Lower leg skin (tissue), 3 donors: Measurements from ENCODE around the gene BMP8B.

ENCODE experiments used
- CTCF ChIP-seq, 3 donors: fragments of 450-650 bp; IDR thresholded peaks; one replicate each; pipeline ENCODE4 v1.5.1; 2016; ENCODE audit warnings: antibody characterized with exemption in 3 of 3, mild to moderate bottlenecking in 3 of 3, moderate library complexity in 2 of 3
- POLR2A ChIP-seq, 2 donors: fragments of 450-650 bp; IDR thresholded peaks; one replicate each; pipeline ENCODE4 v1.6.1; 2016 to 2017; ENCODE audit warnings: antibody characterized with exemption in 2 of 2, mild to moderate bottlenecking in 1 of 2, moderate library complexity in 1 of 2

GRCh38 chr1:39735731-39736130, 52.9 kb downstream of the BMP8B start:
- no peak for TF ChIP-seq CTCF (IDR thresholded peaks at IDR 0.05)
- TF ChIP-seq POLR2A (IDR thresholded peaks at IDR 0.05), result no peak
